Endothelial cell (in vitro differentiated cells): ENCODE measurements around the gene KRT71. TPM values are rescaled to one million over a fixed set of nuclear protein-coding genes. Genes with fewer than 3 reads are reported as not detected.
"Not testable (repeated sequence)": the region's sequence is repeated elsewhere in the genome, so short reads cannot be mapped to it uniquely, and the experiment has no call there.

Experiments used
- DNase-seq: peaks from one replicate; pipeline ENCODE4 v3.0.0; 2021; ENCODE audit warnings: low spot score
- H3K27ac Mint-ChIP-seq: one replicate; pipeline ENCODE4 v1.8.0; 2021; ENCODE audit warnings: mixed read lengths, inconsistent platforms; ENCODE audit not compliant: unreplicated experiment
- H3K27me3 Mint-ChIP-seq: one replicate; pipeline ENCODE4 v1.8.0; 2021; ENCODE audit warnings: mild to moderate bottlenecking, moderate library complexity, mixed read lengths, inconsistent platforms; ENCODE audit not compliant: unreplicated experiment
- H3K36me3 Mint-ChIP-seq: one replicate; pipeline ENCODE4 v1.8.0; 2021; ENCODE audit warnings: mild to moderate bottlenecking, low read depth, mixed read lengths, inconsistent platforms; ENCODE audit not compliant: unreplicated experiment
- H3K4me1 Mint-ChIP-seq: one replicate; pipeline ENCODE4 v1.8.0; 2021; ENCODE audit warnings: mild to moderate bottlenecking, mixed read lengths, inconsistent platforms; ENCODE audit not compliant: unreplicated experiment
- H3K4me3 Mint-ChIP-seq: one replicate; pipeline ENCODE4 v1.8.0; 2021; ENCODE audit warnings: mild to moderate bottlenecking, mixed read lengths, inconsistent platforms; ENCODE audit not compliant: unreplicated experiment
- H3K9me3 Mint-ChIP-seq: one replicate; pipeline ENCODE4 v1.8.0; 2021; ENCODE audit warnings: mixed read lengths, inconsistent platforms; ENCODE audit not compliant: unreplicated experiment
- total RNA-seq: library from RNA; stranded (reverse); fragmentation: NEBNext Ultra II Directional; extraction: Animal tissue kit (Norgen Biotek cat#: 25700); gene quantifications from one replicate; pipeline ENCODE4 v1.2.1, GENCODE V29; 2021; ENCODE audit not compliant: unreplicated experiment
- TF ChIP-seq, protein P1 (sequence below): fragments of 200-600 bp; sonication (generic); IDR thresholded peaks from one replicate; pipeline ENCODE4 v1.5.0; 2021; ENCODE audit warnings: antibody characterized with exemption; ENCODE audit not compliant: unreplicated experiment

Gene KRT71
- total RNA-seq, 1 donor from 2014 or later: not detected

DNA sequence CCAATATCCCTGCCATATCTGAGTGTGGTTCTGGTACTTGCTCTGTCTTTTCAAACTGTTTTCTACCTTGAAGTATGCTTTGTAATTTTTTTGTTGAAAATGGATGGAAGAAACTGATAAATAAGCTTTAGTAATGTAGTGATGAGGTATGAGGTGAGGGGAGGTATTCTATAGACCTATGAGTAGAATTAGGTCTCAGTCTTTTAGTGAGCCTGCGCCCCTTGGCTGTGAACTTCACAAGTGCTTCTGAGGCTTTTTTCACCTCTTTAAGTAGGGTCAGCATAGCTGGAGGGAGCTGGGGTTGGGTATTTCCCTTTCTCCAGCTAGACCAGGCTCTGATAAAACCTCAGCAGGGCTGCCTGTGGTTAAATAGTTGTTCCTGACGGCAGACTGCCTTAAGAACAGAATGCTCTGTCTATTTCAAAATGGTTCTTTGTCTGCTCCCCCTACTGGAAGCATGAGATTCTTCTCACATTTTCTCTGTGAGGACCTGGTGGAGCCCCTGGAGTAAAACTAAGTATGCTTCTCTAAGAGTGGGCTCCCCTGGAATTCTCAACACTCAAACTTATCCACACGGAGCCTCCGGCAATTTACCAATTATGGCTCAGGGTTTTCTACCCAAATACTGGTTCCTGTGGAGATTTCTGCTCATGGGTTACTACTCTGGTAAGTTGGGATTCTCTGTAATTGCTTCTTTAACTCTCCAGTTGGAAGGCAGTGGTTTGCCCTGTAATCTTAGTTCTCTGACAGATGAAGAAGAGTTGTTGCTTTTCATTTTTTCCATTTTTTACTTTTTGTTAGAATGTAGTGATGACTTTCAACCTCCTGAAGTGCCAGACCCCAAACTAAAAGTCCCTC, 45.9 kb downstream of the KRT71 start:
- no peaks in the 10 kb centered on the region for H3K9me3 Mint-ChIP-seq
- H3K4me1 Mint-ChIP-seq: no peaks in the 10 kb centered on the region
- H3K27ac Mint-ChIP-seq: no peak overlapping the region

DNA sequence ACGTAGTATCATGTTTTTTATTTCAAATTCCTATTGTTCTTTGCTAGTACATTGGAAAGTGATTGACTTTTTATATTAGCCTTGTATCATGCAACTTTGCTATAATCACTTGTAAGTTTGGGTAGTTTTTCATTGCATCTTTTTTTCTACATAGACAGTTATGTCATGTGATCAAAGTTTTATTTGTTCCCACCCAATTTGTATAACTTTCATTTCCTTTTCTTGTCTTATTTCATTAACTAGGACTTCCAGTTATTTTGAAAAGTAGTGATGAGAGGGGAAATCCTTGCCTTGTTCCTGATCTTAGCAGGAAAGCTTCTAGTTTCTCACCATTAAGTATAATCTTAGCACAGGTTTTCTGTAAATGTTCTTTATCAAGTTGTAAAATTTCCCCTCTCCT, 50.1 kb downstream of the KRT71 start:
- Mint-ChIP-seq H3K36me3 (no peaks in the 10 kb centered on the region), H3K27ac (no peak overlapping the region)
- TF ChIP-seq, protein P1, sequence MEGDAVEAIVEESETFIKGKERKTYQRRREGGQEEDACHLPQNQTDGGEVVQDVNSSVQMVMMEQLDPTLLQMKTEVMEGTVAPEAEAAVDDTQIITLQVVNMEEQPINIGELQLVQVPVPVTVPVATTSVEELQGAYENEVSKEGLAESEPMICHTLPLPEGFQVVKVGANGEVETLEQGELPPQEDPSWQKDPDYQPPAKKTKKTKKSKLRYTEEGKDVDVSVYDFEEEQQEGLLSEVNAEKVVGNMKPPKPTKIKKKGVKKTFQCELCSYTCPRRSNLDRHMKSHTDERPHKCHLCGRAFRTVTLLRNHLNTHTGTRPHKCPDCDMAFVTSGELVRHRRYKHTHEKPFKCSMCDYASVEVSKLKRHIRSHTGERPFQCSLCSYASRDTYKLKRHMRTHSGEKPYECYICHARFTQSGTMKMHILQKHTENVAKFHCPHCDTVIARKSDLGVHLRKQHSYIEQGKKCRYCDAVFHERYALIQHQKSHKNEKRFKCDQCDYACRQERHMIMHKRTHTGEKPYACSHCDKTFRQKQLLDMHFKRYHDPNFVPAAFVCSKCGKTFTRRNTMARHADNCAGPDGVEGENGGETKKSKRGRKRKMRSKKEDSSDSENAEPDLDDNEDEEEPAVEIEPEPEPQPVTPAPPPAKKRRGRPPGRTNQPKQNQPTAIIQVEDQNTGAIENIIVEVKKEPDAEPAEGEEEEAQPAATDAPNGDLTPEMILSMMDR: no peak

More for the DNA sequence above, 45.9 kb downstream of the KRT71 start:
- Mint-ChIP-seq H3K4me3 (no peak overlapping the region), H3K36me3 (no peaks in the 10 kb centered on the region), H3K27me3 (no peaks in the 10 kb centered on the region)
- TF ChIP-seq, protein P1: peak; percentile 63
- no peak for DNase-seq

DNA sequence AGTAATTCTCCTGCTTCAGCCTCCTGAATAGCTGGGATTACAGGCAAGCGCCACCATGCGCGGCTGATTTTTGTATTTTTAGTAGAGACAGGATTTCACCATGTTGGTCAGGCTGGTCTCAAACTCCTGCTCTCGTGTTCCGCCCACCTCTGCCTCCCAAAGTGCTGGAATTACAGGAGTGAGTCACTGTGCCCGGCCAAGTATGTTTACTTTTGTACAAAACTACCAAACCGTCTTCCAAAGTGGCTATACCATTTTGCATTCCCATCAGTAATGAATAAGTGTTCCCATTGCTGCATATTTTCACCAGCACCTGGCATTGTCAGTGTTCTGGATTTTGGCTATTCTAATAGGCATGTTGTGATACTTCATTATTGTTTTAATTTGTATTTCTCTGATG, 51.5 kb downstream of the KRT71 start:
- H3K27ac Mint-ChIP-seq: no peak overlapping the region
- TF ChIP-seq, protein P1: no peak
- no peaks in the 10 kb centered on the region for H3K36me3 Mint-ChIP-seq
- H3K9me3 Mint-ChIP-seq: no peaks in the 10 kb centered on the region
- H3K4me3 Mint-ChIP-seq: no peak overlapping the region
- H3K27me3 Mint-ChIP-seq: no peaks in the 10 kb centered on the region
- DNase-seq: no peak
- H3K4me1 Mint-ChIP-seq: no peaks in the 10 kb centered on the region

More for the DNA sequence above, 50.1 kb downstream of the KRT71 start:
- no peak for DNase-seq
- Mint-ChIP-seq H3K27me3 (no peaks in the 10 kb centered on the region), H3K4me3 (no peak overlapping the region), H3K9me3 (no peaks in the 10 kb centered on the region), H3K4me1 (no peaks in the 10 kb centered on the region)

DNA sequence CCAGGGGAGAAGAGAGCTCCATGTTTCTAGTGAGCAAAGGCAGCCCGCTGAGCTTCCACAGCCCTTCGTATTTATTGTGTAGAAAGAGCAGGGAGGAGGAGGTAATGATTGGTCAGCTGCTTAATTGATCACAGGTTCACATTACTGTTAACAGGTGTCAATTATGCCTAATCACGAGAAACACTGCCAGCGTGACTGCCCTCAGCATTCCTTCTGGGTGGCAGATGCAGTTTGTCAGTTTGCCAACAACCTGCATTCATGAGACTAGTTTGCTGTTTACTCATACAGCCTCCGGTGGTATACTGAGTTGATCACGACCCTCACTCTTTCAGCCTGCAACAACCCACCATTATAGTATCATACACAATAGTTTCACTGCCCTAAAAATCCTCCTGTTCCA, 52.4 kb downstream of the KRT71 start:
- H3K36me3 Mint-ChIP-seq, H3K27me3 Mint-ChIP-seq, H3K9me3 Mint-ChIP-seq, DNase-seq, H3K4me1 Mint-ChIP-seq, H3K27ac Mint-ChIP-seq, H3K4me3 Mint-ChIP-seq: not testable (repeated sequence)

DNA sequence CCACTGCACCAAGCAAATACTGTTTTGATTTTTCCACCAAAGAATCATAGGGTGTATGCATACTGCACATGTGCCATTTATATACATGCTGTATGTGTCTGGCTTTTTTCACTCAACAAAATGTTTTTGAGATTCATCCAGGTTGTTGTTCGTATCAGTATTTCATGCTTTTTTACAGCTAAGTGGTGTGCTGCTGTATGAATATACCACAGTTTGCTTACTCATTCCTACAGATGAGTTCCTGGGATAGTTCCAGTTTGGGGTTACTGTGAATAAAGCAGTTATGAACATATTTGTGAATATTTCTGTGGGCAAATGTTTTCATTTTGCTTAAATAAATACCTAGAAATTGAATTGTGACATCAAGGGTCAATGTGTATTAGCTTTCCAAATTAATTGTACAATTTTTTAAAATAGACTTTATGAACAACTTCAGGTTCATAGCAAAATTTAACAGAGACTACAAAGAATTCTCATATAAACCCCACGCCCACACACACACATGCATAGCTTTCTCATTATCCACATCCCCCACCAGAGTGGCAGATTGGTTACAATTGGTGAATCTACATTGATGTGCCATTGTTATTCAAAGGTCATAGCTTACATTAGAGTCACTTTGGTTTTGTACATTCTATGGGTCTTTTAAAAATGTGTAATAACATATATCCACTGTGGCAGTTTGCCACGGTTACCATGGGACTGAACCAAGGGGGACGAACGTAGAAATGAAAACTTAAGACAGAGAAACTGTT, 53.0 kb downstream of the KRT71 start:
- DNase-seq: no peak
- Mint-ChIP-seq H3K36me3 (no peaks in the 10 kb centered on the region), H3K9me3 (no peaks in the 10 kb centered on the region), H3K27me3 (no peaks in the 10 kb centered on the region), H3K4me3 (no peak overlapping the region), H3K27ac (no peak overlapping the region), H3K4me1 (peaks cover 8% of the 10 kb centered on the region)
- TF ChIP-seq, protein P1: no peak
